HepG2 (cell line): ENCODE results near the gene BCAS3. TPM values are rescaled to one million over a fixed set of nuclear protein-coding genes. Genes with fewer than 3 reads are reported as not detected.

ENCODE experiments used
- ATAC-seq: fragments of 200-7000 bp; cut with Tn5 transposase; 3 replicates; pipeline ENCODE4 v1.9.1; 2020; ENCODE audit warnings: mild to moderate bottlenecking, moderate library complexity
- BruUV-seq: library from RNA; stranded (reverse); fragments of 400-500 nt; replicated peaks from 2 replicates; lab custom pipeline; 2021; lab: Mats Ljungman, UMichigan
- CTCF ChIA-PET: fragments of 300-600 bp; formaldehyde crosslinking; extraction: SDS; loops from one replicate; lab custom pipeline; 2021; ENCODE audit warnings: low total read pairs, inconsistent platforms, low intra/inter-chr PET ratio; lab: Yijun Ruan, JAX
- POLR2A ChIA-PET: fragments of 350-600 bp; sonication (Branson Sonifier 250); formaldehyde crosslinking; loops from one replicate; lab custom pipeline; 2020; ENCODE audit warnings: antibody characterized with exemption, inconsistent platforms; lab: Yijun Ruan, JAX
- DNase-seq: peaks from one replicate; pipeline ENCODE4 v3.0.0-alpha.2; 2015; ENCODE audit warnings: low spot score
- FAIRE-seq: peaks from 3 replicates; lab custom pipeline; 2011; peaks lifted over from hg19 to GRCh38; lab: Jason Lieb, UNC
- H2AFZ ChIP-seq: one replicate; pipeline ENCODE4 v1.6.1; 2011; ENCODE audit warnings: low read length, inconsistent platforms
- H3K27ac ChIP-seq: fragments of 300-600 bp; 3 replicates; pipeline ENCODE4 v1.8.0; 2011; ENCODE audit warnings: mixed run types, mild to moderate bottlenecking, mixed read lengths, low read length, inconsistent platforms; ENCODE audit not compliant: insufficient read depth; ENCODE audit errors: extremely low read length
- H3K27me3 ChIP-seq, 2 experiments: fragments of 200-600 bp in 1 of 2; 2 replicates in 1 of 2; 3 replicates in 1 of 2; pipeline versions ENCODE4 v1.6.0 to v1.8.0; 2011; ENCODE audit warnings: low read length in 2 of 2, mild to moderate bottlenecking in 2 of 2, moderate library complexity in 2 of 2, inconsistent platforms in 1 of 2; ENCODE audit not compliant: insufficient read depth in 2 of 2, control insufficient read depth in 1 of 2
- H3K36me3 ChIP-seq, 2 experiments: fragments of 200-600 bp in 1 of 2; replicated peaks in 1 of 2; 2 replicates in 1 of 2; 3 replicates in 1 of 2; pipeline versions ENCODE4 v1.5.1 to v1.8.0; 2011; ENCODE audit warnings: low read length in 2 of 2, inconsistent platforms in 1 of 2; ENCODE audit not compliant: insufficient read depth in 2 of 2, control insufficient read depth in 1 of 2
- H3K4me1 ChIP-seq: 2 replicates; pipeline ENCODE4 v1.5.1; 2012; ENCODE audit warnings: low read length, inconsistent platforms; ENCODE audit not compliant: insufficient read depth
- H3K4me2 ChIP-seq: 2 replicates; pipeline ENCODE4 v1.6.0; 2011; ENCODE audit warnings: low read depth, low read length, inconsistent platforms
- H3K4me3 ChIP-seq, 3 experiments: fragments of 200-600 bp in 1 of 3; sonication (generic), shearing (Covaris generic) in 1 of 3; replicated peaks in 1 of 3; 2 replicates each; pipeline ENCODE4 v1.5.1; 2011 to 2016; ENCODE audit warnings: low read length in 3 of 3, inconsistent platforms in 2 of 3, low read depth in 2 of 3, mild to moderate bottlenecking in 2 of 3, control low read depth in 1 of 3, mixed read lengths in 1 of 3; ENCODE audit not compliant: insufficient read depth in 1 of 3
- H3K79me2 ChIP-seq: one replicate; pipeline ENCODE4 v1.6.1; 2011; ENCODE audit warnings: low read length, inconsistent platforms; ENCODE audit not compliant: insufficient read depth
- H3K9ac ChIP-seq: 2 replicates; pipeline ENCODE4 v1.6.0; 2011; ENCODE audit warnings: mild to moderate bottlenecking, low read depth, low read length, inconsistent platforms; ENCODE audit not compliant: insufficient read depth
- H3K9me3 ChIP-seq: 2 replicates; pipeline ENCODE4 v1.5.1; 2012; ENCODE audit warnings: mild to moderate bottlenecking, low read length
- H4K20me1 ChIP-seq: 2 replicates; pipeline ENCODE4 v1.6.0; 2011; ENCODE audit warnings: inconsistent platforms, mild to moderate bottlenecking, low read length, moderate library complexity; ENCODE audit not compliant: insufficient read depth
- ATF3 ChIP-seq: sonication (generic); formaldehyde crosslinking; IDR thresholded peaks from 2 replicates; pipeline ENCODE4 v1.4.0; 2020; ENCODE audit warnings: missing genetic modification reagents
- HHEX ChIP-seq: IDR thresholded peaks from 2 replicates; pipeline ENCODE4 v1.6.1; 2016; ENCODE audit warnings: control low read depth
- HOXD1 ChIP-seq: sonication (generic); formaldehyde crosslinking; IDR thresholded peaks from 2 replicates; pipeline ENCODE4 v1.5.0; 2020; ENCODE audit warnings: missing genetic modification reagents
- MEF2D ChIP-seq: sonication (generic); formaldehyde crosslinking; IDR thresholded peaks from 2 replicates; pipeline ENCODE4 v1.5.1; 2020; ENCODE audit warnings: mild to moderate bottlenecking, missing genetic modification reagents
- MNT ChIP-seq: fragments of 450-650 bp; IDR thresholded peaks from 2 replicates; pipeline ENCODE4 v1.6.1; 2016
- RBM39 ChIP-seq: fragments of 200-400 bp; formaldehyde crosslinking; IDR thresholded peaks from one replicate; pipeline ENCODE4 v1.6.1; 2018; ENCODE audit warnings: antibody characterized with exemption, mild to moderate bottlenecking, low read depth, low read length; ENCODE audit not compliant: poor library complexity, severe bottlenecking
- SKI ChIP-seq: fragments of 450-650 bp; IDR thresholded peaks from one replicate; pipeline ENCODE4 v1.6.1; 2018; ENCODE audit warnings: mild to moderate bottlenecking; ENCODE audit not compliant: partially characterized antibody
- SRSF4 ChIP-seq: fragments of 200-400 bp; formaldehyde crosslinking; IDR thresholded peaks from one replicate; pipeline ENCODE4 v1.6.1; 2018; ENCODE audit warnings: mild to moderate bottlenecking, low read depth, low read length, moderate library complexity; ENCODE audit not compliant: poor library complexity, severe bottlenecking
- ZBTB42 ChIP-seq: sonication (generic); formaldehyde crosslinking; IDR thresholded peaks from 2 replicates; pipeline ENCODE4 v1.5.0; 2020; ENCODE audit warnings: mild to moderate bottlenecking, missing genetic modification reagents
- ZNF350 ChIP-seq: sonication (generic); formaldehyde crosslinking; IDR thresholded peaks from 2 replicates; pipeline ENCODE4 v1.4.0; 2020; ENCODE audit warnings: mild to moderate bottlenecking, low read depth, missing genetic modification reagents, borderline replicate concordance
- ZNF710 ChIP-seq: sonication (generic); formaldehyde crosslinking; IDR thresholded peaks from 2 replicates; pipeline ENCODE4 v1.5.0; 2020; ENCODE audit warnings: mild to moderate bottlenecking, missing genetic modification reagents, borderline replicate concordance
- ZSCAN21 ChIP-seq: sonication (generic); formaldehyde crosslinking; IDR thresholded peaks from 2 replicates; pipeline ENCODE4 v1.8.0; 2022; ENCODE audit warnings: mild to moderate bottlenecking, missing genetic modification reagents, moderate library complexity, borderline replicate concordance
- WGBS: methylation state at CpG from one replicate; pipeline ENCODE4 v1.1.6; 2017; ENCODE audit warnings: low lambda C conversion rate; 5-methylcytosine and 5-hydroxymethylcytosine counted together
- in situ Hi-C: cut with HindIII; loops from 2 replicates; pipeline ENCODE4 v1.10.0; 2017; ENCODE audit warnings: low pct_unique_long_range_greater_than_20kb; ENCODE audit not compliant: extremely low pct_ligation_motif_present
- intact Hi-C: fragments of 100-400 bp; cut with micrococcal nuclease; formaldehyde crosslinking; loops from one replicate; pipeline ENCODE4 v1.10.0; 2022; ENCODE audit not compliant: unreplicated experiment
- polyA plus RNA-seq, 8 experiments: library from polyadenylated mRNA; depleted of rRNA in 3 of 8; stranded (reverse) in 7 of 8; unstranded in 1 of 8; fragments of >200 nt; fragmentation: Illumina TruSeq in 4 of 8; extraction: Trizol in 4 of 8; gene quantifications; 2 replicates each; pipeline versions ENCODE4 v1.2.1 to v1.2.3, GENCODE V29; 2011 to 2016; ENCODE audit warnings: low read depth in 4 of 8, missing spikeins in 1 of 8, mixed read lengths in 1 of 8; ENCODE audit not compliant: insufficient read depth in 1 of 8
- total RNA-seq, 5 experiments: library from RNA; depleted of rRNA; stranded (reverse); fragments of >200 nt; fragmentation: Illumina TruSeq; extraction: Trizol; gene quantifications; 2 replicates each; pipeline ENCODE4 v1.2.3, GENCODE V29; 2016; ENCODE audit warnings: low read depth in 1 of 5

Gene BCAS3
- total and polyA plus RNA-seq, 2 of the 13 experiments (the other 11 are each of a cell fraction or from before 2014, with no cell fraction given), result 10.7 to 11.2 TPM

GRCh38 chr17:61010661-61011170, 333.1 kb downstream of the BCAS3 start:
- ChIA-PET POLR2A (no interaction called here), CTCF (no interaction called here)
- in situ Hi-C loops, result loop anchor here (25.0 kb wide), 1 partner anchor 827 kb away; no protein-coding TSS in a partner anchor
- intact Hi-C loops, result no loop called here
- ATAC-seq (no peak), FAIRE-seq (no peak), DNase-seq (no peak)
- H3K79me2 ChIP-seq, result no peaks in the 10 kb centered on the region
- TF ChIP-seq RBM39, result no peak
- H3K27ac ChIP-seq, result no peak overlapping the region
- H3K4me3 ChIP-seq, result no peak overlapping the region
- H2AFZ ChIP-seq, result no peak overlapping the region
- H3K4me1 ChIP-seq, result no peaks in the 10 kb centered on the region
- no peak overlapping the region for H3K4me2 ChIP-seq
- H3K36me3 ChIP-seq, result no peaks in the 10 kb centered on the region
- no TSS peak for BruUV-seq
- WGBS, result 70% methylated on average over 2 of the region's 2 CpGs
- no peaks in the 10 kb centered on the region for H3K27me3 ChIP-seq
- no peaks in the 10 kb centered on the region for H4K20me1 ChIP-seq
- H3K9me3 ChIP-seq, result no peaks in the 10 kb centered on the region
- H3K9ac ChIP-seq, result no peak overlapping the region

- H3K4me3 ChIP-seq, result no peak overlapping the region
- in situ Hi-C loops (loop anchor here (25.0 kb wide), 1 partner anchor 826 kb away; no protein-coding TSS in a partner anchor), intact Hi-C loops (no loop called here)
- H3K27me3 ChIP-seq, result no peaks in the 10 kb centered on the region
- ATAC-seq (no peak), FAIRE-seq (no peak), DNase-seq (no peak)
- no peaks in the 10 kb centered on the region for H3K4me1 ChIP-seq
- no peaks in the 10 kb centered on the region for H3K79me2 ChIP-seq
- CTCF ChIA-PET, result no interaction called here
- no peak overlapping the region for H3K4me2 ChIP-seq
- no peak overlapping the region for H3K9ac ChIP-seq
- POLR2A ChIA-PET, result no interaction called here
- H4K20me1 ChIP-seq, result no peaks in the 10 kb centered on the region
- no peak overlapping the region for H3K27ac ChIP-seq
- no peak overlapping the region for H2AFZ ChIP-seq
- H3K36me3 ChIP-seq, result no peaks in the 10 kb centered on the region
- no peaks in the 10 kb centered on the region for H3K9me3 ChIP-seq
- BruUV-seq, result no TSS peak
- 79% methylated on average over 4 of the region's 4 CpGs for WGBS
- TF ChIP-seq ZNF350 (CRISPR knock-in tag) (no peak), ZBTB42 (CRISPR knock-in tag) (no peak), SKI (no peak), MNT (no peak), HOXD1 (CRISPR knock-in tag) (no peak), HHEX (no peak), ZNF710 (CRISPR knock-in tag) (no peak), SRSF4 (no peak), MEF2D (CRISPR knock-in tag) (no peak), ZSCAN21 (no peak), ATF3 (no peak)
Observed at GRCh38 chr17:61011251-61011650, 333.6 kb downstream of the BCAS3 start.
